Measurements from ENCODE around the gene CALY.

The CALY gene

DNA sequence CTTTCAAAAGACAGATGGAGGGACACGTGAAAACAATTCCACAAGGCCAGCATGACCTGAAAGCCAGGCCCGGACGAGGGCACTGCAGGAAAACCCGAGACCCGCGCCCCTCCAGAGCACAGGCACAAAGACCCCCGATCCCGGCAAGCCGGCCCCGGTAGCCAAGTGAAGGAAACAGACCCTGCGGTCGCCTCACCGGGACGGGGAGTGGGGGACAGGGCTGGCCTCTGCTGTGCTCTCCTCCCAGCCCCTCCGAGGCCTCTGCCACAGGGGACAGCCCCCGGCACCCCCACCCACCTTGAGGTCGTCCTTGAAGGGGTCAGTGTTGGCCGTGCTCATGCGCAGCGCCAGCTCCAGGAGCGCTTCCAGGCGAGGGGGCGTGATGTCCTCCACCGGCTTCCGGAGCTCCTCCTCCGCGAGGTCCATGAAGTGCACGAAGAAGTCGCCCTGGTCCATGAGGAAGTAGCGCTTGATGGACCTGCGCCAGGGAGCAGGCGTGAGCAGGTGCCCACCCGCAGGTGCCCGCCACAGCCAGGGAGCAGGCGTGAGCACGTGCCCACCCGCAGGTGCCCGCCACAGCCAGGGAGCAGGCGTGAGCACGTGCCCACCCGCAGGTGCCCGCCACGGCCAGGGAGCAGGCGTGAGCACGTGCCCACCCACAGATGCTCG is 48.7 kb downstream of the CALY start:
- DNase-seq (ENCODE audit: low read depth, low spot score): no peak

- DNase-seq (ENCODE audit: low read depth, low spot score): no peak
Observed at GRCh38 chr10:133286366-133286765, 50.3 kb downstream of the CALY start.

GRCh38 chr10:133285217-133285616 is 51.5 kb downstream of the CALY start:
- no peak for DNase-seq (ENCODE audit: low read depth, low spot score)

GRCh38 chr10:133283931-133284330 is 52.8 kb downstream of the CALY start:
- DNase-seq (ENCODE audit: low read depth, low spot score): no peak

DNA sequence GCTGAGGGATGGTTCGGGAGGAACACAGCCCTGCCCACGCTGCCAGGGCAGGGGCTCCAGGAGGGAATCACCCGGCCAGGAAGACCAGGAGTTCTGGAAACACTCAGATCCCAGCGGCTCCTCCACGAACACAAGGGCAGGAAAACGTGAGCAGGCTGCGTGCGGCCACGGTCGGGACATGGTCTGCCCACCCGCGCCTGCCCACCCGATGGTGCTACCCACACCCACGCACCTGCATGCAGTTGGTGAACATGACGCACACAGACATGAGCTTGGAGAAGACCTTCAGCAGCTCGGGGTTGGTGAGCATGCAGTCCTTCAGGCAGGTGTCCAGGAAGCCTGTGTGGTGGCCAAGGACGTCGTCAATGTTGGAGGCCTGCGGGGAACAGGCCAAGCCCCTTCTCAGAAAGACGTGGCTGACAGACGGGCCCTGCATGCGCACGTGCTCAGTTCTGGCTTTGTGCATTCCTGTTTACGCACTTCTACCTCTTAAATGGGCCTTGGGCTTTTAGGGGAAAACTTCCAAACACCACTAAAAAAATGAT is 53.8 kb downstream of the CALY start:
- no peak for DNase-seq (ENCODE audit: low read depth, low spot score)

GRCh38 chr10:133281628-133282372 is 54.9 kb downstream of the CALY start:
- no peak for DNase-seq (ENCODE audit: low read depth, low spot score)

DNA sequence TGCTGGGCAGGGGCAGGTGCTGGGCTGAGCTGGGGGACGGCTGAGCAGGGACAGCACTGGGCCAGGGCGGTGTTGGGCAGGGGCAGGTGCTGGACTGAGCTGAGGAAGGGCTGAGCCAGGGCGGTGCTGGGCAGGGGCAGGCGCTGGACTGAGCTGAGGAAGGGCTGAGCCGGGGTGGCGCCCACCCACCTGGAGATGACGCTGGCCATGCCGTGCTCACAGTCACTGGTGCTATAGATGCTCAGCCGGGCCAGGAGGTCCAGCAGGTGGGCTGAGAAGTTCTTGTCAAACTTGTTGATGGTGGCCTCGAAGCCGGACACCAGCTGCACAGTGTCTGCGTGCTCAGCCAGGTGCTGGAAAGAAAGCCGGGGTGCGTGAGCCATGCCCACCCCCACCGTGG is 55.6 kb downstream of the CALY start:
- DNase-seq (ENCODE audit: low read depth, low spot score): no peak

GRCh38 chr10:133280391-133281059 is 56.2 kb downstream of the CALY start:
- no peak for DNase-seq (ENCODE audit: low read depth, low spot score)

GRCh38 chr10:133279326-133280226 is 57.1 kb downstream of the CALY start:
- DNase-seq (ENCODE audit: low read depth, low spot score): no peak

DNA sequence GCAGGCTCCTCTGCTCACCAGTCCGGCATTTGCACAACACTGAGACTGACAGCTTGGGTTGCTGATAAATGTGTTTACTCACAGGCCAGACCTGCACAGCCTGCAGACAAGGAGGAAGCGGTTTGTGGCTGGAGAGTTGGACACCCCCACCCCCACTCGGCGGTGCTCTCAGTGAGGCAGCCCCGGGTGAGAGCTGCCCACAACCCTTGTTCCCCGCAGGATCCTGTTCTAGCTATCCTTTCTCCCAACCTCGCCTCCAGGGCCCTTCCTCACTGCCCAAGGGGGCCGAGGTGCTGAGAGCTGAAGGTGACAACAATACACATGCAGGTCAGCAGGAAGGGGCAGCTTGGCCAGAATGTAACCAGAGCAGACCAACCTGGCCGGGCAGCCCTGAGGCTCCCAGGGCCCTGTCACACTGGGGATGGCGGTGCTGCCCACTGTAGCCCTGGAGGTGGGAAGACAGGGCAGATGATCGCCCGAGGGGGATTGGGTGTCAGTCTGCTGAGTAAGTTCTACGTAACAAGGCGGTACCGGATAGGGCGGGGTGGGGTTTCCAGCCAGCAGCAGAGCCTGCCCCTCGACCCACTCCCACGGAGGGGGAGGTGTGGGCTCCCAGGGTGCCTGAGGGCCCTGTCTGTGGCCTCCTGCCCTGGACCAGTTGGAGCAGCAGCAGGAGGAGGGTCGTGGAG is 58.0 kb downstream of the CALY start:
- no peak for DNase-seq (ENCODE audit: low read depth, low spot score)

DNA sequence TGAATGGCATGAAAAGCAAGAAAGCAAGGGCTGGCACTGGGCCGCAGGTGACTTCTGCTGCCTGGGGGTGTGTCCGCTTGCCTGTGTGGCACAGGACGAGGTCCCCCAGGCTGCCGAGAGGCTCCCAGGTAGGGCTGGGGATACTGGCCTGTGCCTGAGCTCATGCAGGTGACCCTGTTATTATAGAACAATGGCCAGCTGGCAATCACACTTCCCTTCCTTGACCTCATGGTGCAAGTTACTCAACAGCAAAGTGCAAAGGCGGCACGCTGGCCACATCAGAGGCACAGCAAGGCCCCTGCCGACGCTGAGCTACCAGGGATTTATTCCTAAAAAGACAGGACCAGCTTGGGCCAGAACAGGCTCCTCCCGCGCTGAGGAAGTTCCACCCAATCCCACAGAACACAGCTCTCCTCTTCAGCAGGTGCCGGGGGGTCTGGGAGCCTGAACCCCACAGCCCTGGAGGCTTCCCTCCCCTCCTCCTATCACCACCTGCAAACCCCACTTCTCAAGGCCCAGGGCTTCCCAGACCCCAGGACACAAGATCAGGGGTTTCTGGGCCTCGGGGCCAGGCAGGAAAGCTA is 58.6 kb downstream of the CALY start:
- DNase-seq (ENCODE audit: low read depth, low spot score): no peak

GRCh38 chr10:133277277-133277992 is 59.3 kb downstream of the CALY start:
- DNase-seq (ENCODE audit: low read depth, low spot score): no peak

- DNase-seq (ENCODE audit: low read depth, low spot score): no peak
Observed at GRCh38 chr10:133276435-133277201, 60.1 kb downstream of the CALY start, which contains the start of gene ADAM8. Gene ADAM8 (minus strand): TSS chr10:133276868. CDS start chr10:133276817, 51 bp downstream.

DNA sequence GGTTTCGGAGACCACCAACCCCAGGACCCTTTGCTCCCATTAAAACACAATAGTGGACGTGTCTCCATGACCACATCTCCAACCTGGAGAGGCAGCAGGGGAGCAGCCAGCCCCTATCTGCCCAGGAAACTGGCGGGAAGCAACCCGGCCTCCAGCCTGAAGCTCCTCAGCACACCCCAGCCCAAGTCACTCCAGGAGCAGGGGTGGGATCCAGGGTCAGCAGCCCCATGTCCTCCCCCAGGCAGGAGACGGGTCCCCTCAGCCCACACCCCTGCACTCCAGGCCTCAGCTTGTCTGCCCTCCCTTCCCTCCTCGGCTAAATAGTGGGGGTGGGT is 60.6 kb downstream of the CALY start:
- DNase-seq (ENCODE audit: low read depth, low spot score): no peak

DNA sequence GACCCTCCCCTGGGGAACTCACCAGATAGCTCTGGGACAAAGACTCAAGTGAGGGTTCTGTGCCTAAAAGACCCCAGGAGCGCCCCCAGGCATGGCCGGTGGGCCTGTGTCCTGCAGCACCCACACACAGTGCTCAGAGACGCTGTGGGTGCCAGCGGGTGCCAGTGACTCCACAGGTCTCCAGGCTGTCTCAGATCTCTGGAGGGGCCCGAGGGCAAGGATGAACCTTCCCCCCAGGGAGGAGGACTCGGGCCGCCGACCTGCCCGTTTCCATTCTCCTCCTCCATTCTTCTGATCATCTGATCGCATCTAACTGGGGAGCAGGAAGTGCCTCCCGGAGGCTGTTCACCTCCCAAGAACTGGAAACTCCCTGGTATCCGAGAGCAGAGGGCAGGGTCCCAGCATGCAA is 61.0 kb downstream of the CALY start:
- no peak for DNase-seq (ENCODE audit: low read depth, low spot score)

DNA sequence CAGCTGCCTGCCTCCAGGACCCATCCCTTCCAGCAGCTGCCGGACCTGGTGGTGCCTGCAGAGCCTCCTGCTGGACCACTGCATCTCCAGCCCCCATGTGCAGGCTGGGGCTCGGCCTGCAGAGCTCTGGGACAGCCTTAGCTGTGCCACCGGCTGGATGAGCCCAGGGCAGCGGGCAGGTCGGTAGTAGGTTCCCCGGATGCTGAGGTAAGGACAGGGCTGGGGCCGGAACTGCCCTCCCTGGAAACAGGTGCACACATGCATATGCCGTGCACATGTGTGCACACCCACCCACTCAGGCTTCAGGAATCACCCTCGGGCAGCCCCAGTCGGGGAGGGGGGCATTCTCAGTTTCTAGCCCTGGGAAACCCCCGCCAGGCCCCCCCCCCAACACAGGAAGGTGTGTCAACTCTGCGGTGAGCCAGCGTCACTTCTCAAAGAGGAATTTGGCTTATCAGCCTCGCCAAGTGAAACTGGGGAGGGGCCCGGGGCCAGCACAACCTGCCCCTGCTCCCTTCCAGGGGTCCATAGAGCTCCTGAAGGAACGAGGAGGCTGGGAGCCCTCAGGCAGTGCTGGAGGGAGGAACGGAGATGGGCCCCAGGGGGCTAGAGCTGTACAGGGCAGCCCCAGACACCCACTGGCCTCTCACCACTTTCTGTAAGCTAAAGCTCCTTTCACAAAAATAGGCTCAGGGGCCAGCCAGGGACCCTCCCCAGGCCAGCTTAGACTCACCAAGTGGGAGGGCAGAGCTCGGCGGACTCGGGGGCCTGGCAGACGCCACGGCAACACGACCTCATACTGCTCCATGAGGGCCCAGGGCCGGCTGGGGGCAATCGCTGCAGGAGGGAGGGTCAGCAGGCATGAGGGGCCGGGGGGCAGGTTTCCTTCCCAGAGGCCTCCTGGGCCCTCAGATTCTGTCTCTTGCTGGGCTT is 61.7 kb downstream of the CALY start:
- no peak for DNase-seq (ENCODE audit: low read depth, low spot score)
